NCI-H2029 (cell line): ENCODE results near the gene PHACTR3.

Experiments
- DNase-seq: peaks from one replicate; lab custom pipeline; 2025; lab: John Stamatoyannopoulos, UW

PHACTR3 gene

GRCh38 chr20:59731376-59731775 is 127.0 kb downstream of the PHACTR3 start:
- DNase-seq: no peak

- DNase-seq: no peak
These were observed 129.0 kb downstream of the PHACTR3 start for GRCh38 chr20:59733351-59733750.

GRCh38 chr20:59735486-59735885 is 131.1 kb downstream of the PHACTR3 start:
- no peak for DNase-seq

GRCh38 chr20:59735917-59736316 is 131.6 kb downstream of the PHACTR3 start:
- no peak for DNase-seq

GRCh38 chr20:59736366-59736765 is 132.0 kb downstream of the PHACTR3 start:
- DNase-seq: no peak

- no peak for DNase-seq
These were observed 132.8 kb downstream of the PHACTR3 start for GRCh38 chr20:59737073-59737666.

GRCh38 chr20:59737816-59738215 is 133.5 kb downstream of the PHACTR3 start:
- no peak for DNase-seq

- DNase-seq: no peak
These were observed 134.5 kb downstream of the PHACTR3 start for GRCh38 chr20:59738851-59739250.

- no peak for DNase-seq
These were observed 136.3 kb downstream of the PHACTR3 start for GRCh38 chr20:59740621-59741020.

- no peak for DNase-seq
These were observed 136.7 kb downstream of the PHACTR3 start for GRCh38 chr20:59741073-59741472.

GRCh38 chr20:59742351-59743095 is 138.2 kb downstream of the PHACTR3 start:
- DNase-seq: no peak

GRCh38 chr20:59743308-59743707 is 139.0 kb downstream of the PHACTR3 start:
- DNase-seq: no peak

- DNase-seq: no peak
These were observed 139.6 kb downstream of the PHACTR3 start for GRCh38 chr20:59743767-59744485.

- no peak for DNase-seq
These were observed 140.4 kb downstream of the PHACTR3 start for GRCh38 chr20:59744756-59745155.

GRCh38 chr20:59745201-59745600 is 140.9 kb downstream of the PHACTR3 start:
- DNase-seq: no peak

- DNase-seq: no peak
These were observed 141.4 kb downstream of the PHACTR3 start for GRCh38 chr20:59745716-59746115.

- DNase-seq: no peak
These were observed 141.8 kb downstream of the PHACTR3 start for GRCh38 chr20:59746155-59746554.

- DNase-seq: no peak
These were observed 143.6 kb downstream of the PHACTR3 start for GRCh38 chr20:59747671-59748515.

- DNase-seq: no peak
These were observed 144.4 kb downstream of the PHACTR3 start for GRCh38 chr20:59748619-59749191.

- DNase-seq: no peak
These were observed 145.0 kb downstream of the PHACTR3 start for GRCh38 chr20:59749301-59749700.

GRCh38 chr20:59750209-59750840 is 146.0 kb downstream of the PHACTR3 start:
- DNase-seq: no peak
